GM20000 (cell line): ENCODE results near the gene LMBRD2.

Experiments used
- DNase-seq: peaks from one replicate; pipeline ENCODE4 v3.0.0; 2012; ENCODE audit warnings: low spot score
- TF ChIP-seq, protein P1 (sequence below): IDR thresholded peaks from 2 replicates; pipeline ENCODE4 v1.5.1; 2012; ENCODE audit warnings: mild to moderate bottlenecking, control low read depth; ENCODE audit errors: extremely low read depth, missing control alignments

Gene LMBRD2

DNA sequence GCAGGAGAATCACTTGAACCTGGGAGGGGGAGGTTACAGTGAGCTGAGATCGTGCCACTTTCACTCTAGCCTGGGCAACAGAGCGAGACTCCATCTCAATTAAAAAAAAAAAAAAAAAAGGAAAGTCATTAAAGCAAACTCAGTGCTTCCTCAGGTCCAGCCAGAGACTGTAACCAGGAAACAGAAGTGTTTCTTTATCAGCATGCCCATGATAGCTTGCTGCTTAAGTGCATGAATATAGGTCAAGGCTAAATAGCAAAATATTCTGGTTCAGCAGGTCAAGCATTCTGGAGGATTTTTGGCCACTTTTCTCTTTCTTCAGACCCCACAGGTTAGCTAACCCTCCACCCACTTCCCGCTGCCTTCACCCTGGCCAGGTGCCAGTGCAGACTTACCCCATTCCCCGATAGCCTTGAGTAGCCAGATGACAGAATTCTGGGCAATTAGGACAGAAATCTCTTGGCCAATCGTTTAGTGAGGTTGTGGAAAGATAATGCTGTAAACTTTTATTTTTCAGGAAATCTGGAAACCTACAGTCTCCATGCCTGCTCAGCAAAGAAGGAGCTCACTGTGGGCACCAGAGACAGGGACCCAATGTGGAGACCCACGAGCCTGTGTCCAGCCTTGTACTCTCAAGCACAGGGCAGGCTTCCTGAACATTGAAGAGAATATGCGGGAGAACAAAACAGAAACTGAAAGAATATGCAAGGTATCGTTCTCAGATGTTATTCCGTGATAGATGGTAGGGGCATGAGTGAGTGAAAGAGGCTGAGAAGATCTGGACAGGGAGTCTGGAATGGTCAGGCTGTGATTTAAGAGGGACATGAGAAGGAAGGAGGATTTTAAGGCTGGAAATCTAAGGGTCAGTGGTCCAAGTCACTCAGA is 80.8 kb downstream of the LMBRD2 start:
- TF ChIP-seq, protein P1, sequence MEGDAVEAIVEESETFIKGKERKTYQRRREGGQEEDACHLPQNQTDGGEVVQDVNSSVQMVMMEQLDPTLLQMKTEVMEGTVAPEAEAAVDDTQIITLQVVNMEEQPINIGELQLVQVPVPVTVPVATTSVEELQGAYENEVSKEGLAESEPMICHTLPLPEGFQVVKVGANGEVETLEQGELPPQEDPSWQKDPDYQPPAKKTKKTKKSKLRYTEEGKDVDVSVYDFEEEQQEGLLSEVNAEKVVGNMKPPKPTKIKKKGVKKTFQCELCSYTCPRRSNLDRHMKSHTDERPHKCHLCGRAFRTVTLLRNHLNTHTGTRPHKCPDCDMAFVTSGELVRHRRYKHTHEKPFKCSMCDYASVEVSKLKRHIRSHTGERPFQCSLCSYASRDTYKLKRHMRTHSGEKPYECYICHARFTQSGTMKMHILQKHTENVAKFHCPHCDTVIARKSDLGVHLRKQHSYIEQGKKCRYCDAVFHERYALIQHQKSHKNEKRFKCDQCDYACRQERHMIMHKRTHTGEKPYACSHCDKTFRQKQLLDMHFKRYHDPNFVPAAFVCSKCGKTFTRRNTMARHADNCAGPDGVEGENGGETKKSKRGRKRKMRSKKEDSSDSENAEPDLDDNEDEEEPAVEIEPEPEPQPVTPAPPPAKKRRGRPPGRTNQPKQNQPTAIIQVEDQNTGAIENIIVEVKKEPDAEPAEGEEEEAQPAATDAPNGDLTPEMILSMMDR, result no peak
- no peak for DNase-seq

DNA sequence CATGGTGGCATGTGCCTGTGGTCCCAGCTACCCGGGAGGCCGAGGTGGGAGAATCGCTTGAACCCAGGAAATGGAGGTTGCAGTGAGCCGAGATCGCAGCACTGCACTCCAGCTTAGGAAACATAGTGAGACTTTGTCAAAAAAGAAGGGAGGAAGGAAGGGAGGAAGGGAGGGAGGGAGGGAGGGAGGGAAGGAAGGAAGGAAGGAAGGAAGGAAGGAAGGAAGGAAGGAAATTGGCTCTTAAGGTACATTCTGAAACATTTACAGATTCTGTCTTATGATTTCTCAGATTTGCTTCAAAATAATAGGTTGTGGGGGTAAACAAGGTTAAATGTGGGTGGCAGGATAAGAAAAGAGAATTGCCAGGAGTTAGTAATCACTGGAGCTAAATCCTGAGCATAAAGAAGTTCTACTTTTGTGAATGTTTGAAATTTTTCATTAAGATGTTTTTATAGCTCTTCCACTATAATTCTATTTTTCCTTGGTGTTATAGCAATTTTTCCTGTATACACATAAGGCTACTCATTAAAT is 82.9 kb downstream of the LMBRD2 start:
- TF ChIP-seq, protein P1, result no peak
- DNase-seq, result no peak

DNA sequence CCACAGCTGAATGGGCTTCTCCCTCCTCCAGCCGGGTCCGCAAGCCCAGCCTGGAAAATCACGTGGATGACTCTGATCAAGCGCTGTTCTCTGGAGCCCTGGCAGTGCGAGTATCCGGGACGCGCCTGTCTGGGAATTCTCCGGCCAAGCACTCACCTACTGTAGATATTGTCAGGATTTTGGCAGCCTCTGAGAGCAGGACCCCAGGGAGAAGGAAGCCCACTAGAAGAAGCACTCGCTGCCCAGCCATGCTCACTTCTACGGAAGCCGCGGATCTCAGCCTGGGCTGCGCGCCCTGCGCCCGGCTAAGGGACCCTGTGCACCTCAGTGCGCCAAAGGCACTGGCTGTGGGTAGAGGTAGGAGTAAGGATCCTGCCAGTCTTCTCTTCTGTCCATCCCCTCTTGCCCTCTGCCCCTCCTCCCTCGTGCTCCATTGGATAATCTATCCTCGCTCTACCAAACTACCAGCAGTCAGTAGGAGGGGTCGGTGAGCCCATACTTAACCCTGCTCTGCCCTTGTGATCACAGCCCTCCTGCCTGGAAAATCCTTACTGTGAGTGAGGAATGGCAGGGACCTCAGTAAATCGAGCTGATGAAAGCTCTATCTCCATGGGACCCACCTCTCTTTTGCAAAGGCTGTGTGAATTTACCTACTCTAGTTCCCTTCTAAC is 85.0 kb downstream of the LMBRD2 start, which contains the start of gene UGT3A2:
UGT3A2 (minus strand) TSS at position 343 of the 671 bp plus-strand sequence; CDS start at position 250, 93 bp downstream.
- TF ChIP-seq, protein P1, result no peak
- no peak for DNase-seq

DNA sequence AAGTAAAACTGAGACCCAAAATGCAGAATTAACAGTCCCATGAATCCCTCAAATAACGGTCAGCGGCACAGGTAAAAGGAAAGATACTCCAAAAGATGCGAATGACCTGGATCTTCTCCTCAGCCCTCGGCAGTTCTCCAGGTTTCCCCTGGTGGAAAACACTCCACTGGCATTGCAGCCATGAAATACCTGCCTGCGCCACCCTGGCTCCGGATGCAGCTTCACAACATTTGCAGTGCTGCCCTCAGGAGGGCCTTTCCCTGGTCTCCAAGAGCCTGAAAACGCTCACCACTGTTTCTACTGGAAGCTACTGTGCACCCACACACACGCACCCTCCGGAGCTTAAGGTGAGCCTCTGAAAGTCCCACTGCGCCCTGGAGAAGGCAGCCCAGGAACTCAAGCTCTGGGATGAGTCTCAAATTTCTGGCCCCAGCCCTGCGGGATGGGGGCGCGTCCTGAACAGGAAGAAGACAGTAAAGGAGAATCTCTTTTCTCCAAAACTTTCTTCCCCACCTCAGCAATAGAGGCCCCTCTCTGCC is 85.6 kb downstream of the LMBRD2 start:
- TF ChIP-seq, protein P1, result no peak
- no peak for DNase-seq

DNA sequence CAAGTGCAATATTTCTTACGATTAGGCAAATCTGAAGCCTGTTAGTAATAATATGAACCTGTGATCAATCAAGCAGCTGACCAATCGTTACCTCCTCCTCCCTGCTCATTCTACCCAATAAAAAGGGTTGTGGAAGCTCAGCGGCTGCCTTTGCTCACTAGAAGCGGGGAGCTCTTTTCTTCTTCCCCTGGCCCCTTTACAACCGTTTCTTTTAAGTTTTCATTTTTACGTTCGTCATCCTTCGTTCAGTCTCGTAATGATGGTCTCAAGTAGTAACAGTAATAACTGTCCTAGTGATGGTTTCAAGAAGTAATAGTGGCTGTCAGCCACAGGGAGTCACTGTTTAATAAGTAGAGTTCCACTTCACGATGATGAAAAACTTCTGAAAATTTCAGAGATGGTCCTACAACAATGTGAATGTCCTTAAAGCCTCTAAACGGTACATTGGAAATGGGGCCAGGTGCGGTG is 91.2 kb downstream of the LMBRD2 start:
- no peak for DNase-seq
- TF ChIP-seq, protein P1, result no peak

DNA sequence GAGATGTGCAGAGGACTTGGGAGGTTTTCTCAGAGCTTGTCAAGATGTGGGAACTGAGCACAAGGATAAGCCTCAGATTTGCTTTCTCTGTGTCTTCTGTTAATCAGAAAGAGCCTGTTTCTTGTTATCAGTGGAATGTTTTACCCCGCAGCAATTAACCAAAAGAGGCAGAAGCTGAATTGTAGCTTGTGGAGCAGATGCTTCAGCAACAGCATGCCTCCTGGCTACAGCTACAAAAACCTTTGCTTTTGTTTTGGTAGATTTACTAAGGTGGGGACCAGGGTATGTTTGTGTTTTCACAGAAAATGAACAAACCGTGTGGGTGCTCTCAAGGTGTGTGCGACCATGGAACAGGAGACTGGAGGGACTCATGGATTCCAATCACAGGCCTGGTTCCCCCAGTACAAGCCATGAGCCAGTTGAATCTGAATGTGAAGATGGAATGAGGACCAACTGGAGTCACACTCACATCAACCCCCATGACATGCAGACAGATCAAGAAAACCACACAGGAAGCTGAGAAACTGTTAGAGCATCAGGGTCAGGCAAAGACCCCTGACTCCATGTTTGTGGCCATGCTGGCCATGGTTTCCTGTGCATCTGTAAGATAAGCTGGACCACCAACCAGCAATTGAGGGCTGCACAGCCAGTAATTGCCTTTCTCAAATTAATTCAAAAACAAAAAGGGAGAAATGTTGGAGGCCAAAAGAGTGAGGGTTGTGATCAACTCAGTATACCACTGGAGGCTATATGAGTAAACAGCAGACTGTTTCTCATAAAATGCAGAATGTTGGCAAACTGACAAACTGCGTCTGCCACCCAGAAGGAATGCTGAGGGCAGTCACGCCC is 91.9 kb downstream of the LMBRD2 start:
- no peak for DNase-seq
- TF ChIP-seq, protein P1, result no peak
